GM18526 (cell line): ENCODE measurements around the gene FRMD3.

Experiments used
- POLR2A ChIP-seq: IDR thresholded peaks from 3 replicates; pipeline ENCODE4 v1.6.1; 2011; ENCODE audit not compliant: insufficient read length; ENCODE audit errors: extremely low read depth

FRMD3 gene

DNA sequence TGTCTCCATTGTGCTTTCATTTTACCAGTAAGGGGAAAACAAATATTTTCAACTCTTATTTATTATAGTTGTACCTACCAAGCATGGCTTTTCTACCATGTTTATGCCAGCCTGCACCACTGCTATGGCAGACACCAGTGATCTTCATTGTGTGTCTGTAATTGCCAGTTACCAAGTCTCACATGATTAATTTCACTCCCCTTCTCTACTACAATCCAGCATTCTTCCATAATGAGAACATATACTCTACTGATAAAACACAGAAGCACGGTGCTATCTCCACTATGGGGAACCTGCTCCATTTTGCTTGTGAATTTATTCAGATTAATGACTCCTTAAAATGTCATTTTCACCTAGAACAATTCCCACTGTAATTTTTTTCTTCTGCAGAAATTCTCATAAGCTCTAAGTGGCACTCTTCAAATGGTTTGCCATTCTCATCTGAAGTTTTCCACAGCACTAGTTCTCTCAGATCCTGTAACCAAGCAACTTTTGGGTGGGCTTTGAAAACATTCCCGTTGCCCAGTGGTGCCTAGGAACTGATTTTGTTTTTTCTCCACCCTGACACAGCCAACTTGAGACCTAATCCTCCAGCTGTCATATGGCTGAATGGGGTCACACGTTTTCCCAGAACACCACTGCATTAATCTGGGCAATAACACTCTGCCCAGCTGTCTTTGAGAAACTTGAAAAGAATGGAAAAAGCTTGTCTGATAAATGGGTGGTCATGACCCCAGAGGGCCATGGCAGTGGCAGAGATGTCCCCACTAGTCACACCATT lies 252.6 kb downstream of the FRMD3 start:
- TF ChIP-seq POLR2A, result no peak

DNA sequence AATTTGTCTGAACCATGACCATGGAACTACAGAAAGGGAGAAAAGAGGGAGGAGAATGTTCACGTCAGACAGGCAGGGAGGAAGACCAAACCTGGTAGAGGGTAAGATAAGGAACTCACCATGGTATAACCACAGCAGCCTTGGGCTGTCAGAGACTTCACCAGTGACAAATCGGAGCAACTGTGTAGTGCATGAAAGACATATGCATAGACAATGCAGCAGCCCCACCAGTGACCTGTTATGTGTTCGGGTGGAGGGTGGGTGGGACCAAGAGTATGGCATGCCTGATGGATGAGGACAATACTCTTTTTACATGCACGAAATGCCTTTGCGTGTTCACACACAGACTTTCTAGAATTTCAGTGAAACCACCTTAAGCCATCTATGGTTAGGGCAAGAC lies 253.5 kb downstream of the FRMD3 start:
- TF ChIP-seq POLR2A, result no peak

DNA sequence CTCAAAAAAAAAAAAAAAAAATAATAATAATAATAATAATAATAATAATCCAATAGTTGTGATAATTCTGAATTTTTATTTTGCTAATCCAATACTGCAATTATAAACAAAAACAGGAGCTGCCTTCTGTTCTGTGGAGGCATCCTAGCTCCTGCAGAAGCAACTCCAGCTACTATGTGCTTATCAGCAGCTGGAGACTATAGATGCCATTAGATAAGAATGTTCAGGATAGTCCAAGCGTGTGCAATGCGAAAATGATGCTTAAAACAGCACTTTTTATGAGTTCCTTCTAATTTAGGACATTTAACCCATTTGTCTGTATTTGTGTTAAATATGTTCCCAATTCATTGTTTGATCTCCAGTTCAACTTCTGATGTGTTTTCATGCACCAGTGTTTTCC lies 254.7 kb downstream of the FRMD3 start:
- TF ChIP-seq POLR2A, result no peak

DNA sequence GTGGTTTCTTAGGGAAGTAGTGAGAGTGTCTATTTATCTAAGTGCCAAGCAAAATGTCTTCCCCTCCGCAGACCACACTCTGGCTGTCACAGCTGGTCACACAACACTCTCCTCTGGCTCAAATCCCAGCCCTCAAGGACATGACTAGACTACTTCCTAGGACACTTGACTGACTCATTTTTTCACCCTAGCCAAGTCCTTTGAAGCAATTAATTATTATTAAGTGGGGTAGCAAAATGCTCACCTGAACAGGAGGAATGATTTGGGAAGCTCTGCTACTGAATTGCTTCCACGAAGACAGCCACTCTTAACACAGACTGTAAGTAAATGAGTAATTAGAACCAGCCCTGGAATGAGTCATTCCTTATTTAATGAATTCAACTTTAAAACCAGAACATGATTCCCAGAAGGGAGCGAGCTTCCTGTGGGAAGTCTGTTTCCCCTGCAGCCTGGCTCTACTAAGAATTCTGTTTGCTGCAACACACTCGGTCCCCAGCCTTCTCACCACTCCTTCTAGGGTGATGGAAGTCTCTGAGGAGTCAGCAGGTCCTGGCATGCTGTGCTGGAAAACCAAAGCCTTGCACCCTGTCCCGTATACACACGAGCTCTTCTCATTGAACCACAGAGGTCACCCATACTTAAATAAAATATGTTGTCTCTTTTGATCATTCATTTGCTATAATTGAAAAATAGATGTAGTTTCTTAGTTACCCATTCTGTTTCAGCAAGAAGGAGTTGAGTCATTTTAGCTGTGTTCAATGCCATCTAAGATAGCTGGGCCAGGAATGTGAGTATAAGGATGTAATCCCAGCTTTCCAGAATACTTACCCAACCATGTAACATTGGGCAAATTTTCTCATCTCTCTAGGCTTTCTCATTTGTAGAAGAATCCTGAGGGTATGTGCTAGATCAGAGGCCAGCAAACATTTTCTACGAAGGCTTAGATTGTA lies 256.6 kb downstream of the FRMD3 start:
- TF ChIP-seq POLR2A, result no peak

DNA sequence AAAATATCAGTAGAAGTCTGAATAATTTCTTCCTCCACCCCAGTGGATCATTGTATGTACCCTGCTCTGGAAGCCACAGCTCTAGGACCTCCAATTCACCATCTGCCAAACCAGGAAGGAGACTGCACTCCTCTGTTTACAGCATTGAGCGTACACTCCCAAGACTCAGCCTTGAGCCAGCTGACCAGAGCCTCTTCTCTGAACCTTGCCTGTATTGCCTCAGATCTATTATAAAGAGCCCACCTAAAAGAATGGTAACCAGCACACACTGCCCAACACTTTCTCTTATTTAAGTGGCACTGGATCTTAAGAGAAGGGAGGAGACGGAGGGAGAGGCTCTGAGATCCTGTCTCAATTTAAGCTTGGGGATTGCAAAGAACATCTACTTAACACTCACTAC lies 257.4 kb downstream of the FRMD3 start:
- TF ChIP-seq POLR2A, result no peak

DNA sequence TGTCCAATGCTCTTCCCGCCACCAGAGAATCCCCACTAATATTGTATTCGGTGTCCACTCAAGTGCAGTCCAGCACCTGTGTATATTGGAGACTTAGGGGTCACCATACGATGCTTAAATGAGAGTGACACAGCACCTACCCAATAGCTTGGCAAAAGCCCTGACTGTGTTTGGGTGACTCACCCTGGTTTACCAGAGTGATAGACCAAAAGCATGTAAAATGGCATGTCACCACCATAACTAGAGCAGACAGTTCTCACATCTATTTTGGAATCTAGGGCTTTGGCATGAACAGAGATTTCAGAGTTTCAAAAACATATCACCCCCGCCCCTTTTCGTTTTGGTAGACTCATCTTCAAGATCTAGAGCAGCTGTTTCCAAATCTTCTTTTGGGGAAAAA lies 257.9 kb downstream of the FRMD3 start:
- no peak for TF ChIP-seq POLR2A

DNA sequence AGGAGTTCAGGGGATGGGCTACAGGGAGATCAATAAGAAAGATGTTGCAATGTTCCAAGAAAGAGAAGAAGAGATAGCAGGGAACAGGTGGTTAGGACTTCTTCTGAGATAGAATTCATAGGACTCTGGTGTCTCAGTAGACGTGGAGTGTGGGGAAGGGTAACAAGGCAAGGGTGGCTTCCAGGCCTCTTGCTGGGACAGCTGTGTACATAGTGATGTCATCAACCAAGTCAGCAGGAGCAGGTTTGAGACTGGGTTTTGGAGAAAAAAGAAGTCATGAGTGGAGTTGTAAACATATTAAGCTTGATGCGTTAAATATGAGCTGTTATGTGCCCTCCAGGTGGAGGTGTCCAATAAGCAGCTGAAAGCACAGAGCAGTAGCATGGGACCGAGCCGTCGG lies 263.4 kb downstream of the FRMD3 start:
- no peak for TF ChIP-seq POLR2A

DNA sequence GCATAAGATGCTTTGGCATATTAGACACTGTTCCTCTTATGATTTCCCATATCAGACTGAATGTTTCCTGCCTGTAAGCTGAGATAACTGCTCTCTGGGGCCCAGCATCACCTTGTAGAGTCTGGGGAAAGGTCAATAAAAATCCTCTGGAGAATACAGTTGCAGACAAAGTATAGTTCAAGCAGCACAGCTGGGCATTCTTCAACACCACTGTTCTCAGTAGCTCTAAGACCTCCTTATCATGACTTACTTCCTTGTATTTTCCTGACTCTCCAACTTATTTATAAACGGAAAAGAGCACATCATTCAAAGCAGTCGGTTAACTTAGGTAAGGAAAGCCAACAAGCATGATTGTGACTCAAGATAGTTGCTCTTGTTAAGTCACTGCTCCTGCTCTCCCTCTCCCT lies 266.5 kb downstream of the FRMD3 start:
- no peak for TF ChIP-seq POLR2A

DNA sequence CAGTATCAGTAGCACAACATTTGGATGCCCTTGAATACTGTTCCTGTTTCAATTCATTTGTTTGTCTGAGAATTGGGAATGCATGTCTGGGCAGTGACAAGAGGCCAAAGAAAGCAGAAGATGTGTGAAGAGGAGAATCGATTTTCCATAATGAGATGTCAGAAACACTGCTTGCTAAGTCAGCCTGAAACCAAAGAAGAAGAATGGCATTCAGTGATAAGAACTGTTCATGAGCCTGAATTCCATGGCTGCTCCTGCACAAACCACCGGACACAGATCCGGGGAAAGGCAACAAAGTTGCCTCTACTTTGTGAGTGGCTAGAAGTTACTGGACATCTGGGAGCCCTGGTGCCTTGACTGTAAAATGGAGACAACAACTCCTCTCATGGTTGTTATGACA lies 268.1 kb downstream of the FRMD3 start:
- no peak for TF ChIP-seq POLR2A

DNA sequence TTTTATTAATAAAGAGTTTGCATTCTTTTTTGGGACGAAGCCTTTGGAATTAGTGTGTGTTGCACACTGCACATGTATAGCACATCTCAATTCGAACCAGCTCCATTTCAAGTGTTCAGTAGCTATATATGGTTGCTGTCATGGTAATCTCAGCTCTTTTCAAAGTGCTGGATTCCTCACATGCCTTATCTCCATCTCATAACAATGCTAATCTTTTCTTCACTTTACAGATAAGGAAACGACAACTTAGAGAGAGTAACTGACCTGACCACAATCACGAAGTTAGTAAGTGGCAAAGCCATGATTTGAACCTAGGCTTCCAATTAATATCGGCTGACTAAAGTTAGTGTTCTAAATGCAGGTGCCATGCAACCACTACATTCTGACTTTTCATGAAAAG lies 270.5 kb downstream of the FRMD3 start:
- no peak for TF ChIP-seq POLR2A

DNA sequence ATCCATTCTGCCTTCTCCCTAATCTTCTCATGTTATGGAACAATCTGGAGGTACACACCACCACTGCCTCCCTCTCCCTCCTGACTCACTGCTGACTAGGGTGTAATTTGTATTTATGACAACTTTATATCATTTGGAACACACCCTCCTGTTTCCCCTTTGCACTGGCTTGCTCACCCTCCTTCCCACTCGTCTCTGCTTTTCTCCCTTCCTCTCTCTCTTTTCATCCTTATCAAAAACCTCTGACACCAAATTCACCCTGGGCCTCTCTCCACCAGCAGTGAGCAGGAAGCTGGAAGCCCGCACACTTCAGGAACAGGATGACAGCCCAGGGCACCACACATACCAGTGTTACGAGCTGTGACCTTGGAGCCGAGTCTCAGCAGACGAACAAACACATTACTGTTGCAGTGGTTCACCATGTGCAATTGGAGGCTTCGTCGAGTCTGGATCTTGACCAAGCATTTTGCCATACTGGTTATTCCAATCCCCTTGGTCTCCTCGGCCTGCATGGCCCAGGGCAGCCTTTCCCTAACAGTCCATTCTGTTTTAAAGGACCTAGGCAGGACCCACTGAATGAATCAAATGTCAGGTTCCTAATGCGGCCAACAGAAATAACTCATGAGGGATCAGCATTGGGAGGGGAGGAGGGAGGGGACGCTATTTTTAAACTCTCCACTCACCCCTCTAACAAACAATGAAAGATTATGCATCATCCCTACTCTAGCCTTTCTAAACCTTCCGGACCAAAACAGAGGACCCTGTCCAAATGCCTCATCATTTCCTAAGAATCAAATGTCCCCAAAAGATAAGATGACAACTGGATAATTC lies 271.3 kb downstream of the FRMD3 start:
- TF ChIP-seq POLR2A, result no peak

DNA sequence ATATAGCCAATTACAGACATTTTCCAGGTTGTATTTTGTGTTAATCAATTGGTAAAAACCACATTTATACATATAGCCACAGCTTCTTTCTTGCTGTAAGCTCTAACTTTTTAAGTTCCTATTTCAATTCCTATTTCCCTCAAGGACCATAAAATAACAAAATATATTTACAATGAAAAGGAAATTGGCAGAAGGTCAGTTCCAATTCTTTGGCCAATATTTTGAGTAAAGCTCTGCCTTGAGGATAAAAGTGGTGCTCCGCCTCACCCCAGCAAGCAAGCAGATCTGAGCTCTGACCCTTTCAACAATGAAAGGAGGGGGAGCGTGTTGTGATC lies 271.9 kb downstream of the FRMD3 start:
- TF ChIP-seq POLR2A, result no peak

DNA sequence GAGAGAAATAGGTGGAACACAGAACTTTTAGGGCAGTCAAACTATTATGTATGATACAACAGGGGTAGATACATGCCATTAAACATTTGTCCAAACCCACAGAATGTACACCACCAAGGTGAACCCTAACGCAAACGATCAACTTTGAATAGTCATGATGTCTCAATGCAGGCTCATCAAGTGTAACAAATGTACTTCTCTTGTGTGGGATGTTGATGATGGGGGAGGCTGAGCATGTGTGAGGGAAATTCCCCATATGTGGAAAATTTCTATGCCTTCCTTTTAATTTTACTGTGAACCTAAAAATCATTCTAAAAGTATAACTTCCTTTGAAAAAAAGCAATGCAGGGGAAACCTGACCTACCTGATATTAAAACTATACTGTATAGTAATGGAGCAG lies 273.9 kb downstream of the FRMD3 start:
- no peak for TF ChIP-seq POLR2A

DNA sequence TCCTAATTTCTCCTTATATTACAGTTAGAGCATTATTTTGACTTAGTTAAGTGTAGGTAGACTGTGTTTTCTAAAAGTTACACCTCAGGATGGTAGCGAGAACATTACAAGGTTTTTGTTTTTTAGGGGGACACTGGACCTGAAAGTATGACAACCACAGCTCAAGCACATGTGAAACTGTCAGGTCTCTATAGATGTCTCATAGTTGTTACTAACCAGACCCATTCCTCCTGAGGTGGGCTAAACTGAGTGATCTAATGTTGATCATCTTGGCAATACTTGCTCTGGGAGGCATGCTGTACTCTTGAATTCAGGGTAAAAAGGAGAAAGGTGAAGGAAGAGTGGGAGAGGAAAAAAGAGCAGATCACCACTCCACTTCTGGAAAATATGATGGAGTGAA lies 278.6 kb downstream of the FRMD3 start:
- TF ChIP-seq POLR2A, result no peak
